GM12872 (cell line): Measurements from ENCODE around the gene PML.

Experiments
- CTCF ChIP-seq: IDR thresholded peaks from 3 replicates; pipeline ENCODE4 v1.5.1; 2011; ENCODE audit warnings: low read depth, mild to moderate bottlenecking, low read length, moderate library complexity; ENCODE audit not compliant: insufficient read depth

Gene PML

GRCh38 chr15:73954188-73955145 lies 40.0 kb upstream of the PML start:
- no peak for TF ChIP-seq CTCF

DNA sequence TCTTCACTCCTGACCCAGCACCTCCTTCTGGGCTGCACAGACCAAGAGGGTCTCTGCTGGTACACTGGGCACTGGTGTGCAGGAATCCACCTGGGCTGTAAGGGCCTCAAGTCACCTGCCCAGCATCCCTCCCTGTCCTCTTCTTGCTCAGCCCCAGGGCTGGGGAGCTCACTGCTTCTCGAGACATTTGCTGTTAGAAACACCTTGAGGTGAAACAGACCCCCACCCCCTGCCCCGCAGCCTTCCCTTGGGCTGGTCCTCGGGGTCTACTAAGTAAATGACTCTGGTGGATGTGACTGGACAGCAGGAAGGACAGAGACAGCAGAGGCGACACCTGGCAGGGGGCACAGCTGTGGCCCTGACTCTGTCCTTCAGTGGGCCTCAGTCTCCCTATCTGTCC lies 39.2 kb upstream of the PML start:
- no peak for TF ChIP-seq CTCF

GRCh38 chr15:73955861-73956742 lies 38.4 kb upstream of the PML start:
- no peak for TF ChIP-seq CTCF

GRCh38 chr15:73956743-73957135 lies 37.8 kb upstream of the PML start:
- no peak for TF ChIP-seq CTCF

- no peak for TF ChIP-seq CTCF
Measured at GRCh38 chr15:73957276-73957675, 37.2 kb upstream of the PML start.

DNA sequence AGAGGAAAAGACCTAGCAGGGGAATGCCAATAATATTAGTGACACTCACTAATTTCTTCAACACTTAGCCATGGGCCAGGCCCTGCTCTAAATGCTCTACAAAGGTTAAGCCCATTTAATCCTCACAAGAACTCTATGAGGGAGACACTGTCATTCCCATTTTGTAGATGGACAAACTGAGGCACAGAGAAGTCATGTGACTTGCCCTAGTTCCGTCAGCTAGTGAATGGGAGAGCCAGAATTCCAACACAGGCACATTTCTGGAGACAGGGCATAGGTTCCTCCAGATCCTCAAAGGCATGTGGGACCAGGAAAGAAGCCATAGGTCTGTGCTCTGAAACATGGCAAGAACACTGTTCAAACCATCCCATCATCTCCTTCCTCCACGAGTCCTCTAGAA lies 36.7 kb upstream of the PML start:
- no peak for TF ChIP-seq CTCF

DNA sequence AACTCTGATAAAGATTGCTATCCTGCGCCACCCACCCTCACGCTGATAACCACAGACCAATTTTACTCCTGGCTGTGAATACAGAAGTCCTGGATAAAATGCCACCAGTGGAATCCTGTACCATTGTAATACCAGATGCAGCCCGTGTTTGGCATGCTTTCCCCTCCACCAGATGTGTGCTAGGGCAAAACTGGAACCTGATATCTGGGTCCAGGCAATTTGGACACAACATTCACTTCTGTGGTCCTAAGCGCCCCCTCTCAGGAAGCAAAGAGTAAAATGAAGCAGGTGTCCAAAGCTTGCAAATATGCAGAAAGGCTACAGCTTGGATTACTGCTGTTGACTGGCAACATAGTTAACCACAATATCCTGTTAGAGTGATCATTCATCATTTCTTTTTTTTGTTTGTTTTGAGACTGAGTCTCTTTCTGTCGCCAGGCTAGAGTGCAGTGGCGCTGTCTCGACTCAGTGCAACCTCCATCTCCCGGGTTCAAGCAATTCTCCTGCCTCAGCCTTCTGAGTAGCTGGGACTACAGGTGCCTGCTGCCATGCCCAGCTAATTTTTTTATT lies 35.4 kb upstream of the PML start:
- TF ChIP-seq CTCF: peak; percentile 8; the same call in 1 of the 3 replicates
